Daoy (cell line): ENCODE results near the gene ZBTB22. TPM values are rescaled to one million over a fixed set of nuclear protein-coding genes. Genes with fewer than 3 reads are reported as not detected.
"Not testable (repeated sequence)": the region's sequence is repeated elsewhere in the genome, so short reads cannot be mapped to it uniquely, and the experiment has no call there.

Experiments used
- DNase-seq: peaks from one replicate; pipeline ENCODE4 v3.0.0-alpha.2; 2015; ENCODE audit warnings: low read depth
- total RNA-seq: library from RNA; depleted of rRNA; stranded (reverse); fragments of >200 nt; shearing (Covaris generic); gene quantifications from 2 replicates; pipeline ENCODE4 v1.2.3, GENCODE V29; 2014; rRNA removed

ZBTB22 gene, protein sequence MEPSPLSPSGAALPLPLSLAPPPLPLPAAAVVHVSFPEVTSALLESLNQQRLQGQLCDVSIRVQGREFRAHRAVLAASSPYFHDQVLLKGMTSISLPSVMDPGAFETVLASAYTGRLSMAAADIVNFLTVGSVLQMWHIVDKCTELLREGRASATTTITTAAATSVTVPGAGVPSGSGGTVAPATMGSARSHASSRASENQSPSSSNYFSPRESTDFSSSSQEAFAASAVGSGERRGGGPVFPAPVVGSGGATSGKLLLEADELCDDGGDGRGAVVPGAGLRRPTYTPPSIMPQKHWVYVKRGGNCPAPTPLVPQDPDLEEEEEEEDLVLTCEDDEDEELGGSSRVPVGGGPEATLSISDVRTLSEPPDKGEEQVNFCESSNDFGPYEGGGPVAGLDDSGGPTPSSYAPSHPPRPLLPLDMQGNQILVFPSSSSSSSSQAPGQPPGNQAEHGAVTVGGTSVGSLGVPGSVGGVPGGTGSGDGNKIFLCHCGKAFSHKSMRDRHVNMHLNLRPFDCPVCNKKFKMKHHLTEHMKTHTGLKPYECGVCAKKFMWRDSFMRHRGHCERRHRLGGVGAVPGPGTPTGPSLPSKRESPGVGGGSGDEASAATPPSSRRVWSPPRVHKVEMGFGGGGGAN
- 4.9 and 11.2 TPM in 2 replicates for total RNA-seq

DNA sequence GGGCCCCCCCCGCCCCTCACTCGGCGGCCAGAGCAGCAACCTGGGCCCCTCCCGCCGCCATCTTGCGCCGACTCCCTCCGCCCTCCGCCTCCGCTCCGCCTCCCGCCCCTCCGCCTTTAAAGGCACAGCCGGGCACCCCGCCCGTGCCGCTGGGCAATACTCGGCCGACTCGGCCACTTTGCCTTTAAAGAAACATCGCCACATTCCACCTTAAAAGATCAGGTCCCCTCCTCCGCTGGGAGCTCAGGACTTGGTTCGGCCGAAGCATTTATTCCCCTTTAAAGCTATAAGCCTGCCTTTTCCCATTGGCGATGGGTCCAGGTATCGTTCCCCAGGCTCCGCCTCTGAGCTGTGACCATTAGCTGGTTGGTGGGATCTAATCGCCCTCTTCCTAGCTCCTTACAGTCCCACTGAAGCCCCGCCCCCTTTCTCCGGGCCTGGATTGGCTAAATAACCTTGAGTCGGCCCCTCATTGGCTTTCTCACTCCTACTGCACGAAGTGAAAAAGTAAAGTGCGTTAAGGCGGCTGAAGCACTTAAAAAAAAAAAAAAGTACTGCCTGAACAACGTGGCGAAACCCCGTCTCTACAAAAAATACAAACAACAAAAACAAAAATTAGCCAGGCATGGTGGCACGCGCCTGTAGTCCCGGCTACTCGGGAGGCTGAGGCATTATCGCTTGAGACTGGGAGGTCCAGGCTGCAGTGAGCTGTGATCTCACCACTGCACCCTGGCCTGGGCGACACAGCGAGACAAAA is at the start of gene ZBTB22:
Gene ZBTB22, minus strand, starts transcription at position 76 of the 757 bp plus-strand sequence. CDS start 828 bp downstream, outside the sequence.
- DNase-seq, result peak; percentile 99

DNA sequence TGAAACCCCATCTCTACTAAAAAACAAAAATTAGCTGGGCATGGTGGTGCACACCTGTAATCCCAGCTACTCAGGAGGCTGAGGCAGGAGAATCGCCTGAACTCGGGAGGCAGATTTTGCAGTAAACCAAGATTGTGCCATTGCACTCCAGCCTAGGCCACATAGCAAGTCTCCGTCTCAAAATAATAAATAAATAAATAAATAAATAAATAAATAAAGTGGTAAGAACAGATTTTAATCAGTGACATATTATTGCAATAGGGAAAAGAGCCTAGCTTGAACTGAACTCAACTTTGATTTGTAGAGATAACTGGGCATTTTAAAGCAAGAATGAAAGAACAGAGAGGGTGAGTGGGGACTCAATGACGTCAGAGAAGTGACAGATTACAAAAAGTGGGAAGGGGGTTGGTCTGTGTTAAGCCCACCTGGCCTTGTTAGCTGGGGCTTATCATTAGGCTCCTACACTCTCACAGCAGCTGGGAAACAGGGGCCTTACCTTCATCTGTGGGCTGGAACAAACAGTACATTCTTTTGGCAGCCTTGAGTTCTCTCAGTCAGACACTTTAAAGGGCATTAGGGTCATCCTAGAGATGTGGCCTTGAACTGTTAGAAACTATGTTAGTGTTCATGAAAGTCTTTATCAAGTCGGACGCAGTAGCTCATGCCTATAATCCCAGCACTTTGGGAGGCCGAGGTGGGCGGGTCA is 49.6 kb upstream of the ZBTB22 start:
- no peak for DNase-seq

DNA sequence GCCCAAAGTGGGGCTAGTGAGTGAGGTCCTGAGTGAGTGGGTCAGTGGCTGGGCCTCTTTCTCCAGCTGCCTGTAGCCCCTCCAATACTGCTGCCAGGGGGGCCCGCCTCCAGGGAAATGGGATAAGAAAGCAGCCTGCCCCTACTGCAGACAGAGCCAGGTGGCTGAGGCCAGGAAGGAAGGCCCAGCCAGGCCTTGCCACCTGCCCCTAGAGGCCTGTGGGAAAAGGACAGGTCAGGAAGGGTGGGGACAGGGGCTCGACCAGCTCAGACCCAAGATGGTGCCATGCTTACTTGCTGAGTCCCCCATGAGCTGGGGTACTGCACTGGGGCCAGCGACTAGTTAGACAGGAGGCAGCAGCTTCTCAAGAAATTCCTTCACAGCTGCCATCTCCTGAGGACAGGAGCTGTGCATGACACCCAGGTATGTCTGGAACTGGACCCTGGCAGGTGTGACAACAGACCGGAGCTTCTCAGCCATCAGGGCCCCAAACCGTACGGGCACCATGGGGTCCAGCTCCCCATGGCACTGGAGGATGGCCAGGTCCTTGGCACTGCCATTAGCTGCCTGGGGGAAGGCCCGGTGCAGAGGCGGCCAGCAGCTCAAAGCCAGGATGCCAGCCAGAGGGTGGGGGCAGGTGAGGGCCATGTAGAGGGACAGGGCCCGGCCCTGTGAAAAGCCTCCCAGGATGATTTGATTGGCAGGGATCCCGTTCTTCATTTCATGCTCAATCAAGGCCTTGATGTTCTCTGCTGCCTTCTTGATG is 47.8 kb upstream of the ZBTB22 start:
- not testable (repeated sequence) for DNase-seq

DNA sequence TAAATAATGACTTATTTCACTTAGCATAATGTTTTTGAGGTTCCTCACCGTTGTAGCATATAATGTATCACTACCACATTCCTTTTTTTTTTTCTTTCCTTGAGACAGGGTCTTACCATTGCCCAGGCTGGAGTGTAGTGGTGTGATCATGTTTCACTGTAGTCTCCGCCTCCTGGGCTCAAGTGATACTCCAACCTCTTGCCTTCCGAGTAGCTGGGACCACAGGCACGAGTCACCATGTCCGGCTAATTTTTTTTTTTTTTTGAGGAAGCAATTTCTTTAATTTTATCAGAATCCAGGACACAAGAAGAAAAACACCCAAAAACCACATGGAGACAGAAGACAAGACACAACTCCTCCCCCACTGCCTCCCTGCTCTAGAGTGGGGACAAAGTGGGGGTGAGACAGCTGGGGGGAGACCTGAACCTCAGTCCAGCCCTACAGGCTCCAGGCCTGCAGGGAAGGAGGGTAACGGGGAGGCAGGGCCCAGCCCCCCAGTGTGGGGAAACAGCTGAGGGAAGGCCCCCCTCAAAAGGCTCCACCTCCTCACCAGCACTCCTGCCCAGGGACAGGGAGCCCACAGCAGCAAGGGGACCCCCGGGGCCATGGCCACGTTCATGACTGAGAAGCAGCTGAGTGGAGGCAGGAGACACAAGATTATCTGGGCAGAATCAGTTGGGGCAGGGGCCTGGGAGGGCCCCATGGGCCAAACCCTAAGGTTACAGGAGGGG is 47.1 kb upstream of the ZBTB22 start:
- DNase-seq, result peak; percentile 79

DNA sequence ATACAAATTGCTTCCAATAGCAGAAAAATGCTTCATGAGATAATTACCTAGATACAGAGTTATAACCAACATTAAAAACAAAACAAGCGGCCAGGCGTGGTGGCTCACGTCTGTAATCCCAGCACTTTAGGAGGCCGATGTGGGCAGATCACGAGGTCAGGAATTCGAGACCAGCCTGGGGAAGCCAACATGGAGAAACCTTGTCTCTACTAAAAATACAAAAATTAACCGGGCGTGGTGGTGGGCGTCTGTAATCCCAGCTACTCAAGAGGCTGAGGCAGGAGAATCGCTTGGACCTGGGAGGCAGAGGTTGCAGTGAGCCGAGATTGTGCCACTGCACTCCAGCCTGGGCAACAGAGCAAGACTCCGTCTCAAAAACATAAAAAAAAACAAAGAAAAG is 45.9 kb upstream of the ZBTB22 start:
- DNase-seq, result not testable (repeated sequence)

DNA sequence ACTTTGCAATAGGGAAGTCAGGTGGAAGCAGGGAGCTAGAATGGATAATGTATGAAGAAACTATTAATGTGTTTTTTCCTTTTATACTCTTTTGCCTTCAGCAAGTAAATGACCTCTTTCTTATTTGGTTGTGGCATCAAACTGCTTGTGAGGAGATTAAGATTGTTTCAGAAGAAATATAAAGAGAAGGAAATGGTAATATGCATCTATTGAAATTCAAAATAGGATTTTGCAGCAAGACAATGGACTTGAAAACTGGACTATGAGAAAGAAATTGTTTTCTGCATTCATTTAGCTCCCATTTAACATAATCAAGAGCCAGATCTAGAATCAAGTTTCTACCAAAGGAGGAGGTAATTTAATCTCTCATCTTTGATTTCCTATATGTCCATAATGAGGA is 41.8 kb upstream of the ZBTB22 start:
- no peak for DNase-seq

GRCh38 chr6:33357160-33357871 is 39.8 kb upstream of the ZBTB22 start:
- DNase-seq, result not testable (repeated sequence)

DNA sequence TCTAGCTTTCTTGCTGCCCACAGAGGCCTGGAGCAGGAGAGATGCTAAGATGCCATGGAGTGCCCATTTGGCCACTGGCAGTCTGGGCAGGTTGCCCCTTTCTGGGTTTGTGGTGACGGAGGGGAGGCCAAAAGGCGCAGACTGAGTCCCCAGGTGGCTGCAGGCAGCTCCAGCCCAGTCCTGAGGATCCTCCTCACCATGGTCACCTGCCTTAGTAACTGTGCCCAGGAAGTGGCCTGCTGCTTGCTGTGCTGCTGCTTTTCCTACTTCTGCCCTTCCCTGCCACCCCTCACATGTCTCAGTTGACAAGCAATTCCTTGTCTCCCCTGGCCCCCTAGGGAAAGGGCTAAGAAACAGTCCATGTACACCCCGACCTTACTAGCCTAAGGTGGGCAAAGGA is 38.8 kb upstream of the ZBTB22 start:
- DNase-seq, result no peak

DNA sequence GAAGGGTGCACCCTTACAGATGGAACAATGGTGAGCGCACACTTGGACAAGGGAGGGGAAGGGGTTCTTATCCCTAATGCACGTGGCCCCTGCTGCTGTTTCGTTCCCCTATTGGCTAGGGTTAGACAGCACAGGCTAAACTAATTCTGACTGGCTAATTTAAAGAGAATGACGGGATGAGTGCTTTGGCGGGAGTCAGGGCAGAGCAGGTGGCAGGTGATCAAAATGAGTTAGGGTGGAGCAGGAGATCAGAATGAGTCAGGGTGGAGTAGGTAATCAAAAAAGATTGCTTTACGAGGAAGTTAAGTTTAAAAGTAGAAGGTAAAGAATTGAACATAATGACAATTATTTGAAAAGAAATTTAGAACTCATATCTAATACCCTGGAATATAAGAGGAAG is 38.3 kb upstream of the ZBTB22 start:
- DNase-seq, result not testable (repeated sequence)

DNA sequence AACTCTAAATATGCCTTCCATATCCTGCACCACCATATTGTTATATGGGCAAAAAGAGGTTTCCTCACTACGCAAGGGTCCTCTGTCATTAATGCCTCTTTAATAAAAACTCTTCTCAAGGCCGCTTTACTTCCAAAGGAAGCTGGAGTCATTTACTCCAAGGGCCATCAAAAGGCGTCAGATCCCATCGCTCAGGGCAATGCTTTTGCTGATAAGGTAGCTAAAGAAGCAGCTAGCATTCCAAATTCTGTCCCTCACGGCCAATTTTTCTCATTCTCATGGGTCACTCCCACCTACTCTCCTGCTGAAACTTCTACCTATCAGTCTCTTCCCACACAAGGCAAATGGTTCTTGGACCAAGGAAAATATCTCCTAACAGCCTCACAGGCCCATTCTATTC is 30.3 kb upstream of the ZBTB22 start:
- no peak for DNase-seq

- DNase-seq, result peak; percentile 37
Observed at GRCh38 chr6:33346972-33347371, 29.4 kb upstream of the ZBTB22 start.

DNA sequence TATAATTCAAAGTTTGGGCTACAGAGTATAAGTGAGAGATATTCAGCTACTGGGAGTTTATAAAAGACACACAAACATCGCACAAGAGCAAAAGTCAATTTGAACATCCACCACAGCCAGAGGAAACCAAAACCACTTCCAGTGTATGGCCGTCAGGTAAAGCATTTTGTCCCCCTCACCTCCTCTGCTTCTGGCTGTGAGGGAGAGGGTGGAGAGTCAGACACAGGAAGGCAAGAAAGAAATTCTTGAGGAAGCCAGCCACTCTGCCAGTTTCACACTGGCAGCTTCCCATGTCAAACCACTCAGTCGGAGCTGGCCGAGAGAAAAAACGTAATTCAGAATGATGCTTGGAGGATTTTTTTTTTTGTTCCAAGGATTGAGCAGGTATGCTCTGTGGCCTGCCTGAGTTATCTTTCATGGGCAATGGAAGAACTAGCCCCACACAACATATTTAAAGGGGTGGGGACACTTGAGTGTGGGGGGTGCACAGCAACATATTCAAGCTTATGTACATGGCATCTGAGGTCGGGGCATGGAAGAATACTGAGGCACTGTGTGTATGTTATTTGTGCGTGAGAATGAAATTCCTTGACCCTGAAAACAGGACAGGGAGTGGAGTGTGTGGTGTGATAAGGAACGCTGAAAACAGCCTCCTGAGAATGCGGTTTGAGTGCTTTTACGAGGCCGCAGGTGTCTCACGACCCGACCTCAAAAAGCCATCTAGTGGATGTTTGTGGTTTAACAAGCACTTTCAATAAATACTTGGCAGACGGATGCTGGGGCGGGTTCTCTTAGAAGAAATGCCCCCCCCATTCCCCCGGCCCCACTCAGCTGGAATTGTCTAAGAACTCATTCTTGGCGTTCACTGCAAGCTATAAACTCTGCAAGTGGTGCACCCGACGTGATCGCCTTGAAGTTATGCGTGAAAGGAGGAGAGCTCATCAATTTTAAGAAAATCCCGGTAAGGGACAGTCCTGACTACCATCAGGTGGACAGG is 27.5 kb upstream of the ZBTB22 start:
- peak; percentile 86 for DNase-seq

GRCh38 chr6:33343953-33344611 is 26.5 kb upstream of the ZBTB22 start:
- DNase-seq, result no peak

DNA sequence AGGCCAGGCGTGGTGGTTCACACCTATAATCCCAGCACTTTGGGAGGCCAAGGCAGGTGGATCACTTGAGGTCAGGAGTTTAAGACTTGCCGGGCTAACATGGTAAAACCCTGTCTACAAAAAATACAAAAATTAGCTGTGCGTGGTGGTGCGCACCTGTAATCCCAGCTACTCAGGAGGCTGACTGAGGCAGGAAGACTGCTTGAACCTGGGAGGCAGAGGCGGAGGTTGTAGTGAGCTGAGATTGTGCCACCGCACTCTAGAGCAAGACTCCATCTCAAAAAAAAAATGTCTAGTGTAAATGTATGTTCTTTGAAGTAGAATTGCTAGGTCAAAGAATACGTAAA is 26.0 kb upstream of the ZBTB22 start:
- not testable (repeated sequence) for DNase-seq

- DNase-seq, result no peak
Observed at GRCh38 chr6:33339193-33339592, 21.6 kb upstream of the ZBTB22 start.

DNA sequence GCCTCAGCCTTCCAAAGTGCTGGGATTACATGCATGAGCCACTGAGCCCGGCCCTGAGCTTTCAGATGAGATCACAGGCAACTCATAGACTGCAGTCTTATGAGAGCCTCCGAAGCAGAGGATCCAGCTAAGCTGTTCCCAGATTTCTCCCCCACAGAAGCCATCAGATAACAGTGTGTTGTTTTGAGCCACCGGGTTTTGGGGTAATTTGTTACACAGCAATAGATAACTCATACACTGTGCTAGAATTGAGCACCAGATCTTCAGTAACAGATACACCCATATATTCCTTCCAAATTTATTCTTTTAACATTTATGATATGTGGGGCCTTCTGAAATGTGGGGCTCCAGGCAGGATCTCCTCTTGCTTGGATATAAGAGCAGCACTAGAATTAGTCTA is 19.0 kb upstream of the ZBTB22 start:
- DNase-seq, result no peak

- DNase-seq, result no peak
Observed at GRCh38 chr6:33335916-33336315, 18.4 kb upstream of the ZBTB22 start.

GRCh38 chr6:33333666-33334065 is 16.1 kb upstream of the ZBTB22 start:
- DNase-seq, result no peak
